AML-193 (cell line): ENCODE measurements around the gene VSTM5.
"Not testable (repeated sequence)": the region's sequence is repeated elsewhere in the genome, so short reads cannot be mapped to it uniquely, and the experiment has no call there.

Experiments used
- DNase-seq, 2 experiments: peaks; one replicate each; lab custom pipeline; 2025; lab: John Stamatoyannopoulos, UW

The VSTM5 gene

DNA sequence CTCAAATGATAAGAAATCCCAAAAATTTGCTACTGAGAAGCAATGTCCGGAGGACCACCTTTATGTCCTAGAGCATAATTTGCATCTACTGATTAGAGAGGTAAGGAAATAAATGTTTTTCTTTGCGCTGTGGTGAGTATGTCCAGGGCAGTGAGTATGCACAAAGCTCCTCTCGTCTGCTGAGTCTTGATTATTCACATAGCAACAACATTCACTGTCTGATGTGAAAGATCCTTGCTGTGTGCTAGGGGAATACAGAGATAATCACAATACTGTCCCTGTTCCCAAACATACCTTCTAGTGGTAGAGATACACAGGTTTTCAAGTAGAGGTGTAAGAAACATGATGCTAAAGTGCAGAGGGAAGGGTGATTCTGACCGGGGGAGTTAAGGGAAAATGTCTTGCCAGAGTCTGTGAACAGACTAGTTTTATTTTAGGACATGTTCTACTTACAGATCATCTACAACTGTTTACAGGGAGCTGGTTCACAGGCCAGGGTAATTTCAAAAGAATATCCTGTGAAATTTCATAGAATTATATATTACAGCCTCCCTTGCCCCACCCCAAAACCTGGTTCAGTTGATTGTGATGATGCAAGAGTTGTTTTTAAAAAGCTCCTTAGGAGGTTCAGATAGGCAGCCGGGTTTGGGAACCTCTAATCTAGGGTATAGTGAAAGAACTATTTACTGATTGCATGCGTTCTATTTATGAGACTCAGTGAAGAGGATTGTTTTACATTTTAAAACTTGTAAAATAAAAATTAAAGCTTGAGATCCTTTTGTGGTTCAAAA, 53.8 kb downstream of the VSTM5 start:
- DNase-seq: no peak

GRCh38 chr11:93791493-93791892, 58.9 kb downstream of the VSTM5 start:
- DNase-seq: no peak

- DNase-seq: no peak
Observed at GRCh38 chr11:93784935-93785360, 65.5 kb downstream of the VSTM5 start.

DNA sequence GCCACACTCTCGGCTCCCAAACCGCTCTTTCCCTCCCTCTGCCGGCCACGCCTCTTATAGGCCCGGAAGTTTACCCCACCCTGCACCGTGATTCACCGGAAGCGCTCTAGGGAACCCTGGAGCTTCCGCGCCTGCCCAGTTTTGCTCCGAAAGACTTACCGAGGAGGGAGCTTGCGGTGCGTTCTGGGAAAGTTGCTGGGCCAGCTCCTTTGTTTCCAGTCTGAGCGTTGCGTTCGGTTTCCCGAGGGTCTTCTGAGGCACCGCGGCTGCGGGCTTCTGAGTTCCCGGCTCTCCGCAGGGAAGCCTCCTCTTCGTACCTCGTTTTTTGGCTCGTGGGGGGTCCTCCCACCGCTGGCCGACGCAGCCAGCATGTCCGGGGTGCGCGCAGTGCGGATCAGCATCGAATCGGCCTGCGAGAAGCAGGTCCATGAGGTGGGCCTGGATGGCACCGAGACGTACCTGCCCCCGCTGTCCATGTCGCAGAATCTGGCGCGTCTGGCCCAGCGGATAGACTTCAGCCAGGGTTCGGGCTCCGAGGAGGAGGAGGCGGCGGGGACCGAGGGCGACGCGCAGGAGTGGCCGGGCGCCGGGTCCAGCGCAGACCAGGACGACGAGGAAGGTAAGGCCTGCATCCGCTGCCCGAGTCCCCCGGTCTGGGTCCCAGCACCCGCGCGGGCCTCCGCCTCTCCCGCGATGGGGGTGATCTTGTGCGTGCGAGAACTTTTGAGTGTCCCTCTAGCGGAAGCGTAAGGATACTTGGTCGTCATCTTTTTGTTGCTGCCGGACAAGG, 66.1 kb downstream of the VSTM5 start, which contains the start of gene MED17:
MED17 (plus strand) TSS at position 138 of the 790 bp plus-strand sequence; CDS start at position 370, 232 bp downstream.
- peak; percentile 86 to 88 for DNase-seq

DNA sequence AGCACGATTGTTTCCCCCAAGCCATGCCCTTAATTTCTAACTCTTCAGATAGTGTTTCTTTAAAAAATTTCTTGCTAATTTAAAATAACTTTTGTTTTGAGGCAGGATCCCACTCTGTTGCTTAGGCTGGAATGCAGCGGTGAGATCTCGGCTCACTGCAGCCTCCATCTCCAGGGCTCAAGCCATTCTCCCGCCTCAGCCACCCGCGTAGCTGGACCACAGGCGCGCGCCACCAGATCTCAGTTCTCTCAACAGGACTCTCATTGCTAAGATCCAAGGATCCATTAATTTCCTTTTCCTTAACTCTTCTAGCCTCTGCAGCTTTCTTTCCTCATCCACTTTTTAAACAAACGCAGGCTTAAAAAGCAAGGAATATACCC, 66.7 kb downstream of the VSTM5 start:
- DNase-seq: peak in 1 of 2 experiments; percentile 61

- DNase-seq: no peak
Observed at GRCh38 chr11:93783362-93783761, 67.1 kb downstream of the VSTM5 start.

- no peak for DNase-seq
Observed at GRCh38 chr11:93775289-93775688, 75.1 kb downstream of the VSTM5 start.

DNA sequence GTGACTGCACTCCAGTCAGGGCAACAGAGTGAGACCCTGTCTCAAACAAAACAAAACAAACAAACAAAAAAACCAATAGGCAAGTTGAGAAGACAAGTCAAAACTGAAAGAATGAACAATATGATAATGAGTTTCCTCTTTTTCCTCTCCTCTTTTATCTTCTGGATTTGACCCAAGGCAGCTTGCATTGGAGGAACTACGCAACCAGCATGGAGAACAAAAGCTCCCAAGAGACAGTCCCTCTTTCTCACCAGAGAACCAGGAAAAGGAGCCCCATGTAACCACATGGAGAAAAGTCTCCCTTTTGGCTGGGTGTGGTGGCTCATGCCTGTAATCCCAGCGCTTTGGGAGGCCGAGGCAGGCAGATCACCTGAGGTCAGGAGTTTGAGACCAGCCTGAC, 75.9 kb downstream of the VSTM5 start:
- not testable (repeated sequence) for DNase-seq

GRCh38 chr11:93773601-93774200, 76.7 kb downstream of the VSTM5 start:
- no peak for DNase-seq

DNA sequence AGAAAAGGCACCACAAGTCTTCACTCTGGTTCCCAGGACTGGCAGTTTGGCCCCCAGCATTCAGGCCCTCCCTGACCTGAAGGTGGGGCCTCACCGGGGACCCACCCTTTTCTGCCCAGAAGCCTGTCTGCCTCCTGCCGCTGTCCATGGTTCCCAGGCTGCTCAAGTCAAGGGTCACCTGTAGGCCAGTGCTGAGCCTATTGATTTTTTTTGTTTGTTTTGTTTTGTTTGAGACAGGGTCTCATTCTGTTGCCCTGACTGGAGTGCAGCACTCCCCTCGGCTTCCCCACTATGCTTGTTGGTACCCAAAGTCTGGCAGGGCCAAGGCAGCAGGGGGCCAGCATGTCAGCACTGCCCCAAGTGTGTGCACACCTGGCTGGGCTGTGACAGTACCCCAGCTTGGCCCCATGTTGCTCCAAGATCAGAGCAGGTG, 77.4 kb downstream of the VSTM5 start:
- no peak for DNase-seq

GRCh38 chr11:93772123-93772522, 78.3 kb downstream of the VSTM5 start:
- DNase-seq: no peak

- DNase-seq: no peak
Observed at GRCh38 chr11:93770160-93770559, 80.3 kb downstream of the VSTM5 start.
